Small intestine (tissue), 7 donors: ENCODE results near the gene RNF169. TPM values are rescaled to one million over a fixed set of nuclear protein-coding genes. Genes with fewer than 3 reads are reported as not detected.

ENCODE experiments used
- DNase-seq, 2 donors: peaks; one replicate each; pipeline versions ENCODE4 v3.0.0 to v3.0.0-alpha.2; 2013
- FAIRE-seq: peaks from 2 replicates; lab custom pipeline; 2012; peaks lifted over from hg19 to GRCh38; lab: Jason Lieb, UNC
- H3K27ac ChIP-seq, 3 donors: one replicate each; pipeline ENCODE4 v1.5.1; 2013; ENCODE audit warnings: low read length in 2 of 3, mild to moderate bottlenecking in 2 of 3, control low read depth in 1 of 3, inconsistent platforms in 1 of 3, low read depth in 1 of 3, moderate library complexity in 1 of 3
- H3K27me3 ChIP-seq, 3 donors: one replicate each; pipeline ENCODE4 v1.6.1; 2013; ENCODE audit warnings: low read length in 3 of 3, inconsistent platforms in 1 of 3; ENCODE audit not compliant: control insufficient read depth in 3 of 3, insufficient read depth in 3 of 3
- H3K36me3 ChIP-seq, 3 donors: one replicate each; pipeline ENCODE4 v1.6.1; 2013; ENCODE audit warnings: low read length in 3 of 3, inconsistent platforms in 1 of 3, low read depth in 1 of 3, mild to moderate bottlenecking in 1 of 3, moderate library complexity in 1 of 3; ENCODE audit not compliant: control insufficient read depth in 3 of 3, insufficient read depth in 2 of 3
- H3K4me1 ChIP-seq, 3 donors: one replicate each; pipeline ENCODE4 v1.6.1; 2013; ENCODE audit warnings: low read length in 2 of 3, inconsistent platforms in 1 of 3, low read depth in 1 of 3, mild to moderate bottlenecking in 1 of 3, moderate library complexity in 1 of 3; ENCODE audit not compliant: control insufficient read depth in 3 of 3, insufficient read depth in 2 of 3
- H3K4me3 ChIP-seq, 3 donors: one replicate each; pipeline ENCODE4 v1.5.1; 2013; ENCODE audit warnings: low read length in 3 of 3, control low read depth in 1 of 3, inconsistent platforms in 1 of 3, low read depth in 1 of 3, mild to moderate bottlenecking in 1 of 3, moderate library complexity in 1 of 3
- H3K9me3 ChIP-seq, 2 donors: one replicate each; pipeline ENCODE4 v1.6.1; 2013; ENCODE audit warnings: low read depth in 1 of 2, low read length in 1 of 2; ENCODE audit not compliant: control insufficient read depth in 2 of 2, insufficient read depth in 1 of 2
- WGBS, 3 donors: extraction: QIAGEN DNeasy Blood & Tissue Kit; methylation state at CpG; one replicate each; pipeline ENCODE4 v1.1.7; 2013; 5-methylcytosine and 5-hydroxymethylcytosine counted together
- polyA plus RNA-seq, 4 donors: library from polyadenylated mRNA; stranded (reverse) in 3 of 4; unstranded in 1 of 4; fragments of 200-250 nt in 3 of 4; fragments of 120-200 nt in 1 of 4; gene quantifications; one replicate each; pipeline versions ENCODE4 v1.2.1 to v1.2.3, GENCODE V29; 2013
- donor health status: healthy with polysubstance abuse.
- donor health status: control.
- donor health status: control.
- donor health status: Bipolar disorder and iron deficiency.
- donor health status: healthy.

The RNF169 gene
- polyA plus RNA-seq, 4 donors, result 1.4 to 11.4 (median 2.9) TPM

DNA sequence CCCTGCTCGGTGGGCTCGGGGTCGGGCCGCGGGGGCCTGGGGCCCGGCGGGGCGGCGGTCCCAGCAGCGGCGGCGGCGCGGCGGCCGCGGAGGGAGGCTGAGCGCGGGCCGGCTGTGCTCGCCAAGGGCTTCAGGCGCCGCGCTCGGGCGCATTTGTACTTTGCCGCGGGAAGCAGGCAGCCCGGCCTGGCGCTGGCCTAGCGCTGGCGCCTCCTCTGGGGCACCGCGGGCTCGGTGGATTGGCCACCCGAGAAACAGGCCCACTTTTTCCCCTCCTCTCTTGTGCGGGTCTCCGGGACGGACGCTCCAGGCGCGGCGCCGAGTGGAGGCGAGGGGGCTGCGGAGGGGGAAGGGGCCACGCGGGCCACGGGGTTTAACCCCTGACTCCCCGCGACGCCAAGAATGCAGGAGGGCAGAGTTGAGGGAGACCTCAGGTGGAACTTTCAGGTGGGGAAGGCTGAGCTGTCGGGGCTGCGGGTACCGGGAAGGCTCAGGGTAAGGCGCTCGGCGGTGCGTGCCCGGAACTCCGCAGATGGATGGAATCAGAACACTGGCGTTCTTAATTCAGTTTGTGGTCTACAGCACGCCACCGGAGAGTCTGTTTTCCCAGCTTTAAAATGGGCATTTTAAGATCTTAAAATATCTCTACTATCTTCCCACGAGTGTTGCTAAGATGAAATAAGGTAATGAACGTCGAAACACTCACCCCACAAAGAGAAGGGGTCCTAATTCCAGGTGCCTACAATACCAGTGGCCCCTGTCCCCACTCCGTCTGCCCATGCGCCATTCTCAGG lies 17.2 kb upstream of the RNF169 start, which contains the start of gene CHRDL2:
Gene CHRDL2, minus strand, starts transcription at position 126 of the 794 bp plus-strand sequence. CDS start 538 bp downstream, outside the sequence.
- H3K27me3 ChIP-seq, result peaks cover 7 to 41% (median 18%) of the 10 kb centered on the region in 3 donors
- peaks cover 0 to 8% (median 3%) of the 10 kb centered on the region in 3 donors for H3K4me1 ChIP-seq
- H3K4me3 ChIP-seq, result peak within 1 kb of the TSS in 1 of 3 donors; percentile 21
- H3K36me3 ChIP-seq, result no peaks in the 10 kb centered on the region
- FAIRE-seq, result no peak
- peak in 1 of 2 donors; percentile 48 for DNase-seq
- WGBS, 3 donors, result 12 to 30% (median 20%) methylated on average over 31 to 69 of the region's 69 CpGs
- H3K27ac ChIP-seq, result no peak within 1 kb of the TSS
- no peaks in the 10 kb centered on the region for H3K9me3 ChIP-seq

DNA sequence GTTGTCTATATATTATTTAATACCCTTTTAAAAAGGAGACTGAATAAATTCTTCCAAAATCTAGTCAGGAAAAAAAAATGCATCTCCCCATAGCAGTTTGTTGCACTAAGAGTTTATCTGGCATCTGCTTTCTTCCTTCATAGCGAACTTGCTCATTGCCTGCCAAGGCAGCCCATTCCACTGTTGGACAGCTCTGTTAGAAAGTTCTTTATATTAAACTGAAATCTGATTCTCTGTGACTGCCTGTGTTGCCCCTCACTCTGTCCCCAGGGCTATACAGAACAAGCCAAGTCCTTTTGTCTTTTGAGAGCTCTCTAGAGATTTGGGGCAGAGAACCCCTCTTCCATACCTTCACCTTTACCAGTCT lies 14.1 kb upstream of the RNF169 start:
- H3K9me3 ChIP-seq, result no peaks in the 10 kb centered on the region

DNA sequence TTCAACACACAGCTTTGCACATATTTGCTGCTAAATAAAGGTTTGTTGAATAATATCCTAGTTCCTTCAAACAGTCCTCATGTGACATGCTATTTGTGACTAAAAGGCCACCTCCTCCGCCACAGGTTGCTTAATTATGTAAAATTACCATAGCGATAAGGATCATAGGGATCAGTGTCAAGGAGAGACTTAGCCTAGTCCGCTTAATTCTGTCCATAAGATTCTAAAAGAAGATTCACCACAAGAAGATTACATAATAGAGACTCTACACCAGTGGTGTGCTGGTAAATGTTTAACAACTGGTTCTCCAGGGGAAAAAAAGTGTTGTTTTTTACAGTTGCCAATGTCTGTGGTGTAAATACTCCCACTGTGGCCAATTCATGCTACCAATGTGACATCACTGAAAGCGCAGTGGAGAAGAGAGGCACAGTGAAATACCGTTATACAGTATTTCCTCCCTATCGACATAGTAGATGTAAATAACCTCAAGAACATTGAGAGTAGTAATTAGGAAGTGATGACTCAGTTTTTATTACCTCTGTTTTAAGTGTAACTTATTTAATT lies 13.2 kb upstream of the RNF169 start:
- no peak for DNase-seq
- Histone ChIP-seq H3K27me3 (peaks cover 7 to 22% (median 17%) of the 10 kb centered on the region in 3 donors), H3K9me3 (peaks cover 0 to 3% of the 10 kb centered on the region in 2 donors), H3K27ac (no peak overlapping the region), H3K36me3 (no peaks in the 10 kb centered on the region), H3K4me3 (no peak overlapping the region), H3K4me1 (peaks cover 0 to 8% (median 3%) of the 10 kb centered on the region in 3 donors)
- WGBS, 3 donors, result 62 to 73% (median 66%) methylated on average over 6 of the region's 6 CpGs
- no peak for FAIRE-seq

More for the DNA sequence above, 14.1 kb upstream of the RNF169 start:
- Histone ChIP-seq H3K4me1 (peaks cover 0 to 8% (median 3%) of the 10 kb centered on the region in 3 donors), H3K36me3 (no peaks in the 10 kb centered on the region), H3K27ac (no peak overlapping the region), H3K4me3 (no peak overlapping the region), H3K27me3 (peaks cover 7 to 31% (median 18%) of the 10 kb centered on the region in 3 donors)
- 83 to 88% (median 88%) methylated on average over 1 of the region's 1 CpG for WGBS, 3 donors
- DNase-seq, result no peak
- no peak for FAIRE-seq

DNA sequence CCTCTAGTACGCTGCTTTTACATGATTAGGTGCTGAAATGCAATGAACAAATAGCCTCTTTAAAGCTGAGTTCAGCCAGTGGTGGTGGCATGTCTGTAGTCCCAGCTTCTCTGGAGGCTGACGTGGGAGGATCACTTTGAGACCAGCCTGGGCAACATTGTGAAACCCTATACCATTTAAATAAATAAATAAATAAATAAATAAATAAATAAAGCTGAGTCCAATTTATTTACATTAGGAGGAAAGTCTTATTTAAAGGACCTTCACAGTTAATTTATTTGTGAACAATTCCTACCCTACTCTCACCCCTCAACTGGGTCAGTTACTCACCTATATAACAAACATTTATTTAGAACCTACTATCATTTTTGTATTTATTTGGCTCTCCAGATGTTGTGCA lies 12.6 kb upstream of the RNF169 start:
- Histone ChIP-seq H3K36me3 (no peaks in the 10 kb centered on the region), H3K27ac (no peak overlapping the region), H3K9me3 (peaks cover 0 to 3% of the 10 kb centered on the region in 2 donors), H3K4me3 (no peak overlapping the region), H3K4me1 (peaks cover 0 to 4% (median 3%) of the 10 kb centered on the region in 3 donors), H3K27me3 (peaks cover 6 to 16% (median 12%) of the 10 kb centered on the region in 3 donors)
- no peak for FAIRE-seq
- DNase-seq, result no peak
- WGBS, 3 donors, result 87 to 95% (median 88%) methylated on average over 2 of the region's 2 CpGs

DNA sequence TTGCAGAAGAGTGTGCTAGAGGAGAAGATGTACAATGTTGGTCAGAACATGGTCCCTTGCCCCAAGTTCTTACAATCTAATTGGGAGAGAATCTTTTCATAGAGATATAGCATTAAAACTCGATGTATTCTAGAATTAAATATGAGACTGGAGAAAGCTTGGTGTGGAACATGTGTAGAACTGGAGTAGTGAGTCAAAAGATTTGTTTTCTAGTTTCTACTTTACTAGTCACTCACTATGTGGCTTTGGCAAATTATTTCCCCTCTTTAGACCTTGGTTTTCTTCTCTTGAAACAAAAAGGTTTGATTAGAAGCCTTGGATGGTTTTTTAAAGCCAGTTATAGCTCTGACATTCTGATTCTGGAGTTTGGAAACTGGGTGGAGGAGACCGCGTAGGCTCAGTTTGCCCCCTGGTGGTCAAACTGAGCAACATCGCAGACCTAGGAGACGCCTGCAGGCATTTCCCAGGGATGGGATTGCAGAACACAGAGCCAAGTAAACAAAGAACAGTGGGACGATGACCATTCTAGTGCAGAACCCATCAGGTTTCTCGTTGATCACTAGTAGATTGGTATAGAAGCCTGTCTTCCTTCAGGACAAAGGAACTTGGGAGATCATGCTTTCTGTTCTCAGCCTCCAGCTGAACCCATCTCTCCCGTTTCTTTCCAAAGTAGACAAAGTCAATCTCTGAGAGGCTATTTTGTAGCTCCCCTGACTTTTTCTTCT lies 8.9 kb upstream of the RNF169 start:
- 11 to 21% (median 13%) methylated on average over 8 of the region's 8 CpGs for WGBS, 3 donors
- H3K27me3 ChIP-seq, result no peaks in the 10 kb centered on the region
- H3K4me3 ChIP-seq, result no peak overlapping the region
- H3K4me1 ChIP-seq, result no peaks in the 10 kb centered on the region
- H3K27ac ChIP-seq, result no peak overlapping the region
- no peaks in the 10 kb centered on the region for H3K36me3 ChIP-seq
- H3K9me3 ChIP-seq, result peaks cover 0 to 3% of the 10 kb centered on the region in 2 donors
- peak; percentile 66 to 76 for DNase-seq
- FAIRE-seq, result no peak

DNA sequence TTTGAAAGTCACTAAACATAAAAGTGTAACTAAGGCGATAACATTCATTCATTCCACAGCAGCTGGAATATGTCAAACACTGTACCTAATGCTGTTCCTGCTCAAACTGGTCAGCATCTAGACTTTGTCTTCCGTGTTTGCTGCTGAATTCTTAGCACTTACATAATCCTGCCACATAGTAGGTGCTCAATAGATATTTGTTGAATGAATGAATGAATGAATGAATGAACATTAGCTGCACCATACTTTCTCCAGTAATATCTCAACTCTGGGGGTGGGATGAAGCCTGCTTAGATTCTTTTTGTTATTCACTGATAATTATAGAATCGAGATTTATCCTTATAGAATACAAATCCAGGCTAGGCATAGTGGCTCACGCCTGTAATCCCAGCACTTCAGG lies 6.6 kb upstream of the RNF169 start:
- 86 to 88% (median 88%) methylated on average over 4 of the region's 4 CpGs for WGBS, 3 donors
- H3K4me3 ChIP-seq, result no peak overlapping the region
- no peaks in the 10 kb centered on the region for H3K4me1 ChIP-seq
- H3K9me3 ChIP-seq, result peaks cover 0 to 3% of the 10 kb centered on the region in 2 donors
- H3K27me3 ChIP-seq, result no peaks in the 10 kb centered on the region
- no peak overlapping the region for H3K27ac ChIP-seq
- no peaks in the 10 kb centered on the region for H3K36me3 ChIP-seq
- DNase-seq (no peak), FAIRE-seq (no peak)

DNA sequence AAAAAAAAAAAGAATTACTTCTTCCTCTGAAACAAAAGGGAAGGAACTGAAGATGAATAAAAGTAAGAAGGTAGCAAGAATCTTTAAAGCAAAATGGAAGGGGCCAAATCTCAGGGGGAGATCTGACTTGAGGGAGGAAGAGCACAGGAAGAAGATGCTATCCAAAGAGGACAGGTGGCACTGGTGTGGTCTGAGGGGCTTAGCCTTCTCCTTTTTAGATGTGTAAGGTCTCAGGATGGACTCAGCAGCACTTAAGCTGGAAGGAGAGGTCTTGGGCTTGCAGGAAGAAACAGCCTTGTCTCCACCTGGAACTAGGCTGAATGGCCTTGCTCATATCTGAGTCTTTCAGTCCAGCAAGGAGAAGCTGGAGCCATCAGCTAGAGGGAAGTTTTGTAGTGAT lies 5.0 kb upstream of the RNF169 start:
- Histone ChIP-seq H3K4me3 (no peak overlapping the region), H3K27ac (no peak overlapping the region), H3K4me1 (peaks cover 0 to 6% (median 2%) of the 10 kb centered on the region in 3 donors), H3K27me3 (no peaks in the 10 kb centered on the region), H3K36me3 (no peaks in the 10 kb centered on the region), H3K9me3 (peaks cover 0 to 3% of the 10 kb centered on the region in 2 donors)
- DNase-seq (no peak), FAIRE-seq (no peak)

DNA sequence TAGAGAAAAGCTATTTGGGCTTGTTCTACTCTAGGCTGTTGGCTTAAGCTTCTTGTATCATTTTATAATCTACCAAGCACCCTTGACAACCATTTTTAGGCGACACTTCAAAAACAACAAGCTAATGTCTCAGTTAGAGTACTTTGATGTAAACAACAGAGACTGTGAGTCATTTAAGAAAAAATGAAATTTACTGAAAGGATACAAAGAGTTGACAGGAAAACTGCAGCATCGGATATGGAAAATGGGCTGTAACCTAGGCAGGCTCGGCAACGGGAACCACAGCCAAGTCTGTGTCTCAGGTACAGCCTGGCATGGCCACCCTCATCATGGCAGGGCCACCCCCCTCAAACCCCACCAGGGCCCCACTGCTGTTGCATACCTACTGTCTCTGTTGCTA lies 4.4 kb upstream of the RNF169 start:
- Histone ChIP-seq H3K27ac (no peak overlapping the region), H3K27me3 (no peaks in the 10 kb centered on the region), H3K4me3 (no peak overlapping the region), H3K9me3 (peaks cover 0 to 3% of the 10 kb centered on the region in 2 donors), H3K36me3 (no peaks in the 10 kb centered on the region), H3K4me1 (peaks cover 0 to 6% (median 2%) of the 10 kb centered on the region in 3 donors)
- FAIRE-seq (no peak), DNase-seq (no peak)
- 55 to 80% (median 60%) methylated on average over 4 of the region's 4 CpGs for WGBS, 3 donors
